WI38 (cell line): ENCODE data around the gene CRIM1.

ENCODE experiments used
- H3K4me3 ChIP-seq: 2 replicates; pipeline ENCODE4 v1.5.1; 2011; ENCODE audit warnings: low read depth, mild to moderate bottlenecking, control low read depth, low read length
- CTCF ChIP-seq: IDR thresholded peaks from 2 replicates; pipeline ENCODE4 v1.5.1; 2012; ENCODE audit warnings: low read depth, mild to moderate bottlenecking, control low read depth, low read length

Gene CRIM1

GRCh38 chr2:36374585-36374984, 19.0 kb downstream of the CRIM1 start:
- TF ChIP-seq CTCF, result no peak
- no peak overlapping the region for H3K4me3 ChIP-seq

GRCh38 chr2:36376319-36376765, 20.8 kb downstream of the CRIM1 start:
- no peak overlapping the region for H3K4me3 ChIP-seq
- TF ChIP-seq CTCF, result no peak

GRCh38 chr2:36376992-36377738, 21.6 kb downstream of the CRIM1 start:
- no peak overlapping the region for H3K4me3 ChIP-seq
- no peak for TF ChIP-seq CTCF

- TF ChIP-seq CTCF, result no peak
- H3K4me3 ChIP-seq, result no peak overlapping the region
Measured at GRCh38 chr2:36379710-36380448, 24.3 kb downstream of the CRIM1 start.

GRCh38 chr2:36380624-36381481, 25.3 kb downstream of the CRIM1 start:
- no peak for TF ChIP-seq CTCF
- H3K4me3 ChIP-seq, result no peak overlapping the region

GRCh38 chr2:36381993-36382392, 26.4 kb downstream of the CRIM1 start:
- no peak overlapping the region for H3K4me3 ChIP-seq
- no peak for TF ChIP-seq CTCF
